Endothelial cell of umbilical vein (primary cell): ENCODE data around the gene SPEN. TPM values are rescaled to one million over a fixed set of nuclear protein-coding genes. Genes with fewer than 3 reads are reported as not detected.

Experiments used
- BruUV-seq: library from RNA; stranded (reverse); fragments of 400-500 nt; replicated peaks from 2 replicates; lab custom pipeline; 2021; lab: Mats Ljungman, UMichigan
- CTCF ChIA-PET: fragments of 300-600, 350-600 bp; sonication (Branson Sonifier 250); formaldehyde crosslinking; loops from one replicate; lab custom pipeline; 2021; ENCODE audit warnings: antibody characterized with exemption, inconsistent platforms; lab: Charles Lee
- POLR2A ChIA-PET: fragments of 300-600, 350-600 bp; sonication (Branson Sonifier 250); formaldehyde crosslinking; loops from one replicate; lab custom pipeline; 2021; ENCODE audit warnings: antibody characterized with exemption, inconsistent platforms; lab: Charles Lee
- DNase-seq: peaks from one replicate; pipeline ENCODE4 v3.0.0-alpha.2; 2011; ENCODE audit warnings: low read depth, low spot score
- FAIRE-seq: peaks from 2 replicates; lab custom pipeline; 2011; peaks lifted over from hg19 to GRCh38; lab: Jason Lieb, UNC
- H2AFZ ChIP-seq: 2 replicates; pipeline ENCODE4 v1.6.0; 2012; ENCODE audit warnings: low read depth, low read length, control low read depth, inconsistent platforms
- H3K27ac ChIP-seq: 2 replicates; pipeline ENCODE4 v1.5.1; 2011; ENCODE audit warnings: low read depth, mild to moderate bottlenecking, control low read depth, low read length, moderate library complexity; ENCODE audit not compliant: insufficient read depth
- H3K27me3 ChIP-seq, 2 experiments: 2 replicates each; pipeline versions ENCODE4 v1.6.0 to v1.6.1; 2011; ENCODE audit warnings: low read length in 2 of 2, mixed read lengths in 1 of 2; ENCODE audit not compliant: control insufficient read depth in 2 of 2, insufficient read depth in 2 of 2
- H3K36me3 ChIP-seq, 2 experiments: 2 replicates in 1 of 2; 3 replicates in 1 of 2; pipeline ENCODE4 v1.5.1; 2011; ENCODE audit warnings: low read length in 2 of 2, mild to moderate bottlenecking in 1 of 2, moderate library complexity in 1 of 2; ENCODE audit not compliant: control insufficient read depth in 2 of 2, insufficient read depth in 2 of 2; ENCODE audit errors: extremely low read depth in 1 of 2
- H3K4me1 ChIP-seq: 3 replicates; pipeline ENCODE4 v1.5.1; 2011; ENCODE audit warnings: mild to moderate bottlenecking, low read length; ENCODE audit not compliant: control insufficient read depth, insufficient read depth; ENCODE audit errors: extremely low read depth
- H3K4me2 ChIP-seq: 2 replicates; pipeline ENCODE4 v1.6.1; 2011; ENCODE audit warnings: low read length, control low read depth, mixed read lengths; ENCODE audit not compliant: insufficient read depth
- H3K4me3 ChIP-seq, 3 experiments: fragments of 200-600 bp in 1 of 3; sonication (generic), shearing (Covaris generic) in 1 of 3; replicated peaks in 1 of 3; 2 replicates each; pipeline ENCODE4 v1.5.1; 2011 to 2016; ENCODE audit warnings: control low read depth in 3 of 3, low read length in 3 of 3, mild to moderate bottlenecking in 2 of 3, inconsistent platforms in 1 of 3, low read depth in 1 of 3, moderate library complexity in 1 of 3; ENCODE audit not compliant: insufficient read depth in 1 of 3
- H3K79me2 ChIP-seq: 2 replicates; pipeline ENCODE4 v1.6.0; 2012; ENCODE audit warnings: low read length, inconsistent platforms; ENCODE audit not compliant: control insufficient read depth, insufficient read depth
- H3K9ac ChIP-seq: replicated peaks from 2 replicates; pipeline ENCODE3; 2011; ENCODE audit warnings: low read length, control low read depth; ENCODE audit not compliant: insufficient read depth; ENCODE audit errors: extremely low read depth
- H3K9me1 ChIP-seq: replicated peaks from 3 replicates; pipeline ENCODE4 v1.6.0; 2011; ENCODE audit warnings: mild to moderate bottlenecking, low read length; ENCODE audit not compliant: control insufficient read depth, insufficient read depth; ENCODE audit errors: extremely low read depth
- H3K9me3 ChIP-seq: replicated peaks from 2 replicates; pipeline ENCODE4 v1.5.1; 2012; ENCODE audit warnings: low read length, inconsistent platforms; ENCODE audit not compliant: control insufficient read depth, insufficient read depth
- H4K20me1 ChIP-seq: replicated peaks from 2 replicates; pipeline ENCODE3; 2011; ENCODE audit warnings: mild to moderate bottlenecking, low read length; ENCODE audit not compliant: control insufficient read depth, insufficient read depth; ENCODE audit errors: extremely low read depth
- JUN ChIP-seq: IDR thresholded peaks from 2 replicates; pipeline ENCODE4 v1.6.1; 2011; ENCODE audit warnings: borderline replicate concordance, low read depth; ENCODE audit not compliant: insufficient read length, insufficient read depth
- POLR2A ChIP-seq: IDR thresholded peaks from 2 replicates; pipeline ENCODE4 v1.6.1; 2012; ENCODE audit warnings: low read depth, mild to moderate bottlenecking, control low read depth, low read length
- POLR2AphosphoS5 ChIP-seq: IDR thresholded peaks from 2 replicates; pipeline ENCODE4 v1.6.1; 2012; ENCODE audit warnings: low read depth, mild to moderate bottlenecking, control low read depth, low read length, moderate library complexity; ENCODE audit not compliant: insufficient read depth
- dilution Hi-C: fragments of 300-500 bp; cut with MboI; formaldehyde crosslinking; loops from one replicate; pipeline ENCODE4 v1.15.0; 2019; ENCODE audit warnings: low sequenced_read_pairs; ENCODE audit not compliant: extremely low pct_ligation_motif_present
- intact Hi-C: fragments of 100-400 bp; cut with micrococcal nuclease; formaldehyde crosslinking; loops from one replicate; pipeline ENCODE4 v1.10.0; 2022
- polyA plus RNA-seq, 4 experiments: library from polyadenylated mRNA; depleted of rRNA in 3 of 4; stranded (reverse) in 3 of 4; unstranded in 1 of 4; fragments of >200 nt; gene quantifications; 2 replicates each; pipeline versions ENCODE4 v1.2.1 to v1.2.3, GENCODE V29; 2011 to 2012; ENCODE audit warnings: missing spikeins in 1 of 4
- total RNA-seq: library from RNA; stranded (reverse); gene quantifications from 2 replicates; pipeline ENCODE4 v1.2.3, GENCODE V29; 2021
- TF ChIP-seq, protein P1 (sequence below), 2 donors: IDR thresholded peaks; 1 replicate in 1 of 2; 2 replicates in 1 of 2; pipeline ENCODE4 v1.5.1; 2011; ENCODE audit warnings: low read length in 2 of 2, mild to moderate bottlenecking in 2 of 2, moderate library complexity in 2 of 2, control low read depth in 1 of 2, inconsistent platforms in 1 of 2, low read depth in 1 of 2; ENCODE audit not compliant: insufficient read depth in 1 of 2; ENCODE audit errors: extremely low read depth in 1 of 2

The SPEN gene
- total and polyA plus RNA-seq, 2 donors (not counting 3 experiments of a cell fraction or from before 2014, with no cell fraction given): 9.3 to 44.4 TPM

DNA sequence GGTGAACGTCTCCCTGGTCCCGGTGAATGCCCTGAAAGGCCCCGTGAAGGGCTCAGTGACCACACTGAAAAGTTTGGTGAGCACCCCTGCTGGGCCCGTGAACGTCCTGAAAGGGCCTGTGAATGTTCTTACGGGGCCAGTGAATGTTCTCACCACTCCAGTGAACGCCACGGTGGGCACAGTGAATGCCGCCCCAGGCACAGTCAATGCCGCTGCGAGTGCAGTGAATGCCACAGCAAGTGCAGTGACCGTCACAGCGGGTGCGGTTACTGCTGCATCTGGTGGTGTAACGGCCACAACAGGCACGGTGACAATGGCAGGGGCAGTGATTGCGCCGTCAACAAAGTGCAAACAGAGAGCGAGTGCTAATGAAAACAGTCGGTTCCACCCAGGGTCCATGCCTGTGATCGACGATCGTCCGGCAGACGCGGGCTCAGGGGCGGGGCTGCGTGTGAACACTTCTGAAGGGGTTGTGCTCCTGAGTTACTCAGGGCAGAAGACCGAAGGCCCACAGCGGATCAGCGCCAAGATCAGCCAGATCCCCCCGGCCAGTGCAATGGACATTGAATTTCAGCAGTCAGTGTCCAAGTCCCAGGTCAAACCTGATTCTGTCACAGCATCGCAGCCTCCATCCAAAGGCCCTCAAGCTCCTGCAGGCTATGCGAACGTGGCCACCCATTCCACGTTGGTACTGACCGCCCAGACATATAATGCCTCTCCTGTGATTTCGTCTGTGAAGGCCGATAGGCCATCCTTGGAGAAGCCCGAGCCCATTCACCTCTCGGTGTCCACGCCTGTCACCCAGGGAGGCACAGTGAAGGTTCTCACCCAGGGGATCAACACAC is 86.9 kb downstream of the SPEN start:
- no peaks in the 10 kb centered on the region for H4K20me1 ChIP-seq
- CTCF ChIA-PET: no interaction called here
- H3K9me1 ChIP-seq: no peaks in the 10 kb centered on the region
- no peaks in the 10 kb centered on the region for H3K79me2 ChIP-seq
- FAIRE-seq: no peak
- DNase-seq: no peak
- H3K4me2 ChIP-seq: no peak overlapping the region
- H3K36me3 ChIP-seq: peaks cover 18 to 55% of the 10 kb centered on the region in 2 experiments
- H3K4me1 ChIP-seq: peaks cover 22% of the 10 kb centered on the region
- no peak for TF ChIP-seq POLR2AphosphoS5
- no peak for TF ChIP-seq JUN
- TF ChIP-seq, protein P1, sequence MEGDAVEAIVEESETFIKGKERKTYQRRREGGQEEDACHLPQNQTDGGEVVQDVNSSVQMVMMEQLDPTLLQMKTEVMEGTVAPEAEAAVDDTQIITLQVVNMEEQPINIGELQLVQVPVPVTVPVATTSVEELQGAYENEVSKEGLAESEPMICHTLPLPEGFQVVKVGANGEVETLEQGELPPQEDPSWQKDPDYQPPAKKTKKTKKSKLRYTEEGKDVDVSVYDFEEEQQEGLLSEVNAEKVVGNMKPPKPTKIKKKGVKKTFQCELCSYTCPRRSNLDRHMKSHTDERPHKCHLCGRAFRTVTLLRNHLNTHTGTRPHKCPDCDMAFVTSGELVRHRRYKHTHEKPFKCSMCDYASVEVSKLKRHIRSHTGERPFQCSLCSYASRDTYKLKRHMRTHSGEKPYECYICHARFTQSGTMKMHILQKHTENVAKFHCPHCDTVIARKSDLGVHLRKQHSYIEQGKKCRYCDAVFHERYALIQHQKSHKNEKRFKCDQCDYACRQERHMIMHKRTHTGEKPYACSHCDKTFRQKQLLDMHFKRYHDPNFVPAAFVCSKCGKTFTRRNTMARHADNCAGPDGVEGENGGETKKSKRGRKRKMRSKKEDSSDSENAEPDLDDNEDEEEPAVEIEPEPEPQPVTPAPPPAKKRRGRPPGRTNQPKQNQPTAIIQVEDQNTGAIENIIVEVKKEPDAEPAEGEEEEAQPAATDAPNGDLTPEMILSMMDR (IDR thresholded peaks at IDR 0.05; ENCODE audit: extremely low read depth in 1 of 2, insufficient read depth in 1 of 2, low read depth in 1 of 2, low read length in 2 of 2): no peak
- TF ChIP-seq POLR2A: no peak
- no peak overlapping the region for H3K27ac ChIP-seq
- intact Hi-C loops: no loop called here
- H3K4me3 ChIP-seq: no peak overlapping the region
- no peaks in the 10 kb centered on the region for H3K27me3 ChIP-seq
- H3K9ac ChIP-seq: no peak overlapping the region
- dilution Hi-C loops: no loop called here
- no TSS peak for BruUV-seq
- H3K9me3 ChIP-seq: no peaks in the 10 kb centered on the region
- POLR2A ChIA-PET: no interaction called here
- H2AFZ ChIP-seq: no peak overlapping the region
